IgD-negative memory B cell (primary cell): ENCODE data around the gene CNTLN. TPM values are rescaled to one million over a fixed set of nuclear protein-coding genes. Genes with fewer than 3 reads are reported as not detected.

Experiments used
- H3K27ac Mint-ChIP-seq, 3 donors: one replicate each; pipeline ENCODE4 v1.8.0; 2020 to 2022; ENCODE audit warnings: mild to moderate bottlenecking in 3 of 3, mixed read lengths in 3 of 3, moderate library complexity in 1 of 3
- H3K27me3 Mint-ChIP-seq: one replicate; pipeline ENCODE4 v1.8.0; 2021; ENCODE audit warnings: mixed read lengths
- H3K36me3 Mint-ChIP-seq: one replicate; pipeline ENCODE4 v1.8.0; 2020; ENCODE audit warnings: mild to moderate bottlenecking, mixed read lengths
- H3K4me1 Mint-ChIP-seq, 3 donors: one replicate each; pipeline ENCODE4 v1.8.0; 2020 to 2022; ENCODE audit warnings: mixed read lengths in 3 of 3, mild to moderate bottlenecking in 1 of 3
- H3K4me3 Mint-ChIP-seq, 4 donors: one replicate each; pipeline ENCODE4 v1.8.0; 2020 to 2022; ENCODE audit warnings: mild to moderate bottlenecking in 4 of 4, mixed read lengths in 4 of 4, moderate library complexity in 3 of 4
- H3K9me3 Mint-ChIP-seq, 3 donors: one replicate each; pipeline ENCODE4 v1.8.0; 2020 to 2021; ENCODE audit warnings: mixed read lengths in 3 of 3, mild to moderate bottlenecking in 1 of 3
- polyA plus RNA-seq: library from polyadenylated mRNA; unstranded; fragments of 300-500 nt; fragmentation: Illumina TruSeq; gene quantifications from one replicate; pipeline ENCODE4 v1.2.3, GENCODE V29; 2021

CNTLN gene
- polyA plus RNA-seq, 1 donor from 2014 or later: 0.28 TPM

DNA sequence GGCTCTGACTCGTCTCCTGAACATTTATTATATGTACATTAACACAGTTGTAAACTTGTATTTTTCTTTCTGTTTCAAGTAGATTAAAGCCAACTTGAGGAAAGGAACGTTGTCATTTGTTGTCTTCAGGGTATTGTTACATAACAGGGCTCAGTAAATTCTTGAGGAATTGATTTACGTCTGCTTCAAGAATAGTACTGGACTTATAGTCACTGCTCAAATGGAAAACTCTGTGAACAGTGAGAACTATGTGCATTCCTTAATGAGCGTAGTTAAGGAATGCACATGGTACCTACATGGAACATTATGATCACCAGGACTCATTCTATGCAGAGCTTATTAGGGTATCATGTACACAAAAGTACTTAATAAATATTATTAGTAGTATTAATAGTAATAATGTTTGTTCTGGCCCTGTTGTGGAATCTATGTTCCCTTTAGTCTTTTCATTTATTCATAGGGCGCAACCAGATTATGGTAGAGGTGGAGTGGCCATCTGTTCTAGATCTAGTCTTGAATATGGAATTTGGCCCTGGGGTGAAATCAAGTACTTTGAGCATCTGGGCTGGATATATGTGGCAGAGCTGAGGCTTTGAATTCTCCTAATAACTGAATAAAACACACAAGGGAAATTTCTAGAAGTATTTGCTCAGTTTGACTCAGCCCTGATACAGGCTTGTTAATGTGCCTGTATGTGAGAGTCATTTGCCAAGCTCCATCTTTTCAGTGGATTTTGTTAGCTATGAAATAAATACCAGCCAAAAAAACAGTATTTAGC is 335.4 kb downstream of the CNTLN start:
- no peaks in the 10 kb centered on the region for H3K27me3 Mint-ChIP-seq
- peaks cover 0 to 1% (median 0%) of the 10 kb centered on the region in 3 donors for H3K4me1 Mint-ChIP-seq
- no peak overlapping the region for H3K4me3 Mint-ChIP-seq
- H3K9me3 Mint-ChIP-seq: no peaks in the 10 kb centered on the region
- no peak overlapping the region for H3K27ac Mint-ChIP-seq
- no peaks in the 10 kb centered on the region for H3K36me3 Mint-ChIP-seq

DNA sequence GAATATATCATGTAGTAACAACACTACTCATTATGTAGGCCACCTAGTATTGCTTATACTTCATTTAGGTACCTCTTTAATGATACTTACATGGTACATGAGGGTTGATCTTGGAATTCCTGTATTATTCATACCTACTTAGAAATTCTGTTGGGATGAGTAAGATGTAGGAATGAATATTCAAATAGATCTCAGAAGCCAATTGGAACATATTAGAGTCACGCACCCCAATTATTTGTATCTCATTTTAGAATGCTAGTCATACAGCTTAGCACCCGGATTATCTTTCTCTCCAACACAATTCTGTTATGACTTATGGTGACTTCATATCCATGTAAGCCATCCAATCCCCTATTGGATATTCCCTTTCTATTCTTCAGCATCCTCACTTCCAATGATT is 337.3 kb downstream of the CNTLN start:
- Mint-ChIP-seq H3K27me3 (no peaks in the 10 kb centered on the region), H3K4me3 (no peak overlapping the region), H3K27ac (no peak overlapping the region), H3K9me3 (no peaks in the 10 kb centered on the region), H3K4me1 (peaks cover 0 to 1% (median 0%) of the 10 kb centered on the region in 3 donors), H3K36me3 (no peaks in the 10 kb centered on the region)

DNA sequence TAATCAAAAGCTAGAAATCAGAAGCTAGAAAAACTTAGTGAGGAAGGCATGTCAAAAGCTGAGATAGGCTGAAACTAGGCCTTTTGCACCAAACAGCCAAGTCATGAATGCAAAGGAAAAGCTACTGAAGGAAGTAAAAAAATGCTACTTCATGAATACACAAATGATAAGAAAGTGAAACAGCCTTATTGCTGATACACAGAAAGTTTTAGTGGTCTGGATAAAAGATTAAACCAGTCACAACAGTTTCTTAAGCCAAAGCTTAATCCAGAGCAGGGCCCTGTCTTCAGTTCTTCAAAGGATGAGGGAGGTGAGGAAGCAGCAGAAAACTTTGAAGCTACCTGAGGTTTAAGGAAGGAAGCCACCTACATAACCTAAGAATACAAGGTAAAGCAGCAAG is 341.6 kb downstream of the CNTLN start:
- no peaks in the 10 kb centered on the region for H3K27me3 Mint-ChIP-seq
- no peak overlapping the region for H3K4me3 Mint-ChIP-seq
- H3K36me3 Mint-ChIP-seq: no peaks in the 10 kb centered on the region
- H3K9me3 Mint-ChIP-seq: no peaks in the 10 kb centered on the region
- H3K4me1 Mint-ChIP-seq: no peaks in the 10 kb centered on the region
- no peak overlapping the region for H3K27ac Mint-ChIP-seq

DNA sequence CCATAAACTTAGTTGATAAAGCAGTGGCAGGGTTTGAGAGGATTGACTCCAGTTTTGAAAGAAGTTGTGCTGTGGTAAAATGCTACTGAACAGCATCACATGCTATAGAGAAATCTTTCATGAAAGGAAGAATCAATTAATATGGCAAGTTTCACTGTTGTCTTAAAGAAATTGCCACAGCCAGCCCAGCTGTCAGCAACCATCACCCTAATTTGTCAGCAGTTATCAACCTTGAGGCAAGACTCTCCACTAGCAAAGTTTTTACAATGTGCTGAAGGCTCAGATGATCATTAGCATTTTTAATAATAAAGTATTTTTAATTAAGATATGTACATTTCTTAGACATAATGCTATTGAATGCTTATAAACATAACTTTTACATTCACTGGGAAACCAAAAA is 343.0 kb downstream of the CNTLN start:
- no peaks in the 10 kb centered on the region for H3K27me3 Mint-ChIP-seq
- no peaks in the 10 kb centered on the region for H3K9me3 Mint-ChIP-seq
- H3K27ac Mint-ChIP-seq: no peak overlapping the region
- no peaks in the 10 kb centered on the region for H3K4me1 Mint-ChIP-seq
- no peak overlapping the region for H3K4me3 Mint-ChIP-seq
- no peaks in the 10 kb centered on the region for H3K36me3 Mint-ChIP-seq

DNA sequence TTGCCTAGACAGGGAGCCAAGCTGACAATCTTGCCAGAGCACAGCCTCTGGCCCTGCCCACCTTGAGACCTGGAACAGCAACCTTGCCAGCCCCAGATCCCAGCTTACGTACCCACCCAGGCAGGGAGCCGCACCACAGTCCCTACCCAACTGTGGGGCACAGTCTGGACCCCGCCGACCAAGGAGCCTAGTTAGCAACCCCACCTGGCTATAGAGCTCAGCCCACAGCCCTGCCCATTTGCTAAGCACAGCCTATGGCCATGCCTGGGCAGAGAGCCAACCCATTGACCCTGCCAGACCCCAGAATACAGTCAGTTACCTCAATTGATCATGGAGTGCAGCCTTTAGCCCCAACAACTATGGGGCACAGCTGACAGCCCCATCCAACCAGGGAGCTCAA is 346.1 kb downstream of the CNTLN start:
- Mint-ChIP-seq H3K4me1 (no peaks in the 10 kb centered on the region), H3K9me3 (no peaks in the 10 kb centered on the region), H3K27me3 (no peaks in the 10 kb centered on the region)

DNA sequence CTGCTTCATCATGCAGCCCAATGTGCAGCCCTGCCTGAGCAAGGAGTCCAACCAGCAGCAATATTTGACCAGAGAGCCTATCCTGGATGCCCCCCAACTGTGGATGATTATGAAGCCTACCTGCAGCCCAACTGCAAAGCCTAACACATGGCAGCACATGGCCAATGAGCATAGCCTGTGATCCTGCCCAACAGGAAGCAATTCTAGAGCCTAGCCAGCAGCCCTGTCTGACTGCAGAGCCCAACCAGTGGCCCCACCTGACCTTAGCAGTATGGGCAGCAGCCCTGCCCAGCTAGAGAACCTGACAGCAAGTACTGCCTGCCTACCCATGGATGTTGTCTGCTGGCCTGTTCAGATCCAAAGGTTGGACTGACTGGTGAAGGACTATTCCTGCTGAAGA is 346.7 kb downstream of the CNTLN start:
- Mint-ChIP-seq H3K4me3 (no peak overlapping the region), H3K4me1 (no peaks in the 10 kb centered on the region), H3K27ac (no peak overlapping the region), H3K36me3 (no peaks in the 10 kb centered on the region), H3K27me3 (no peaks in the 10 kb centered on the region), H3K9me3 (no peaks in the 10 kb centered on the region)

More for the DNA sequence above, 346.1 kb downstream of the CNTLN start:
- H3K36me3 Mint-ChIP-seq: no peaks in the 10 kb centered on the region
- H3K4me3 Mint-ChIP-seq: no peak overlapping the region
- no peak overlapping the region for H3K27ac Mint-ChIP-seq

DNA sequence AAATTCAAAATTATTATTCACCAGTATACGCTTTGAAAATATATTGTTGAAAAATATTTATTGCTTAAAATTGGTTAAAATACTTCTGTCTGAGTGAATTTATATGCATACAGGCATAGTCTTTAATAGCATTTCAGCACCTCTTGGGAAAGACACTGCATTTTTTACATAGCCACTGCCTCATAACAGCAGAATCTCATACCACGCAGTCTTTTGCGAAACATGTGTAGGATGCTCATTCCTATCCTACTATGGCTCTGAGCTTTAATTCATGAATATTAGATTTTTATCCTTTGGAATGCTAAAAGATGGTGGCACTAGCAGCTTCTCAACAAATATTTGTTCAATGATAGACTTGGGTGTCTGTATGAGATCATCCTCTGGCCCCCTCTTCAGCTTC is 350.1 kb downstream of the CNTLN start:
- Mint-ChIP-seq H3K27me3 (no peaks in the 10 kb centered on the region), H3K9me3 (no peaks in the 10 kb centered on the region), H3K4me3 (no peak overlapping the region), H3K4me1 (no peaks in the 10 kb centered on the region), H3K27ac (no peak overlapping the region), H3K36me3 (no peaks in the 10 kb centered on the region)

DNA sequence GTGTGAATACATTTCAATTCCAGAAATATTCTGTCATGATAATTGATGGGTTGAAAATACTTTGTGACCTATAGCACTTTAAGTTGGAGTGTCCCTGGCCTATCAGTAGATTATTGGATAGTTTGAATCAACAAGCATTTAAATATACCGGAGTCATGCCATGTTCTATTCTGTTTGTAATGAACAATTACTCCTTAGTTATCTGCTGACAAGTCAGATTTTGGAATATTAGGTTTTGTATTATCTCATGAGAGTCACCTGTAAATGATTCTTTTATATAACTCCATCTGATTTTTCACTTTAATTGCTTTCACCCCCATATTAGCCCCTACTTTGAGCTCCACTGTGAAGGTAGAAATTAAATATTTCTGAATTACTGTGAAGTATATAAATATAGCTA is 351.6 kb downstream of the CNTLN start:
- Mint-ChIP-seq H3K27me3 (no peaks in the 10 kb centered on the region), H3K9me3 (no peaks in the 10 kb centered on the region), H3K4me1 (no peaks in the 10 kb centered on the region), H3K36me3 (no peaks in the 10 kb centered on the region), H3K4me3 (no peak overlapping the region), H3K27ac (no peak overlapping the region)

DNA sequence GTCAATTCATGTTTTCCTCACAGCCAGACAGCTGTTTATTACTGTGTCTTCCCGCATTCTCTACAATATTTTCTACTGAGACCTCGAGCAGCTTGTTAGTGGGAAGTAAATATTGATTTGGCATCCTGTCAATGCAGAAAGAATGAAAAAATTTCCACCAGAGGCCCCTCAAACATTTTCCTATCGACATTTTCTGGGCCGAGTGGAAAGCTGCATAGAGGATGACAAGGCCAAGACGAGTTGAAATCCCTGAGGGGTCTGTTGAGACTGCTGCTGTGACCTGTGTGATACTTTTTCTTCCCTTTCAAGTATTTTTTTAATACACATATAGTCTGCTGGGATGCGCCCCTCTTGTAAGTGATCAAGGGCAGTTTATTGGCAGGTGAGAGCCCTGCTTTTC is 352.6 kb downstream of the CNTLN start:
- Mint-ChIP-seq H3K9me3 (no peaks in the 10 kb centered on the region), H3K4me3 (no peak overlapping the region), H3K27ac (no peak overlapping the region), H3K4me1 (no peaks in the 10 kb centered on the region), H3K36me3 (no peaks in the 10 kb centered on the region), H3K27me3 (no peaks in the 10 kb centered on the region)

DNA sequence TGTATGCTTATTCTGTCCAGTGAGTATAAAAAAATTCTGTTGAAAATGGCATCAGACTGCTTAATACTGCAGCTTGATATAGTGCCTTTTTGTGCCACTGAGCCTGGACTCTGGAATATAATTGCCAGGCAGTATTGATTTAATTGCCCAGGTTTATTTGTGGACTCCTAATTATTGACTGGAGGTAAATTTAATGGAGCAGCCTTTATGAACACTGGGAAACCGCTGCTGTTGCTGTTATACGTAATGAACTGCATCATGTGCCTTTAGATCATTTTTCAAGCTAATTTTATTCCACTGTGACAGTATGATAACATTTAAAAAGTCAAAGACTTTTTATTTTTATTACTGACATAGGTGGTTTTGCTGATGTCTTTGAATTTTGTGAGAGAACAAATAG is 353.8 kb downstream of the CNTLN start:
- H3K4me1 Mint-ChIP-seq: no peaks in the 10 kb centered on the region
- no peaks in the 10 kb centered on the region for H3K9me3 Mint-ChIP-seq
- no peaks in the 10 kb centered on the region for H3K27me3 Mint-ChIP-seq
- no peak overlapping the region for H3K4me3 Mint-ChIP-seq
- H3K36me3 Mint-ChIP-seq: no peaks in the 10 kb centered on the region
- H3K27ac Mint-ChIP-seq: no peak overlapping the region

DNA sequence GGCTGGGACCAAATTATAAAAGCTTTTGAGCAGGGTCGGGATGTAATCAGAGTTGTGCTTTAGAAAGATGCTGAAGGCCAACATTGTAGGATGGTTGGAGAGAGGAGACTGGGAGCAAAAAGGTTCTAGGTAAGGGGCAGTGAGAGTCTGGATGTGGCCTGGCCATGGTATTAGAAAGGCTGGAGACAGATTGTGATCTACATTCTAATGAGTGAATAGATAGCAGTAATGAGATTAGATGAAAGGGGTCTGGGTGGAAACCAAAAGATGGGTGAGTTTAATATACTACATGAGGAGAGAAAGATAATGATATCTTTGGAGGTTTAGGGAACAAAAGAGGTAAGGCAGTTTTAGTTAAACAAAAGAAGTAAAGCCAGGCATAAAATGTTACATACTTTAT is 355.3 kb downstream of the CNTLN start:
- H3K27ac Mint-ChIP-seq: no peak overlapping the region
- no peaks in the 10 kb centered on the region for H3K4me1 Mint-ChIP-seq
- H3K36me3 Mint-ChIP-seq: no peaks in the 10 kb centered on the region
- H3K4me3 Mint-ChIP-seq: no peak overlapping the region
- H3K9me3 Mint-ChIP-seq: no peaks in the 10 kb centered on the region
- H3K27me3 Mint-ChIP-seq: no peaks in the 10 kb centered on the region

DNA sequence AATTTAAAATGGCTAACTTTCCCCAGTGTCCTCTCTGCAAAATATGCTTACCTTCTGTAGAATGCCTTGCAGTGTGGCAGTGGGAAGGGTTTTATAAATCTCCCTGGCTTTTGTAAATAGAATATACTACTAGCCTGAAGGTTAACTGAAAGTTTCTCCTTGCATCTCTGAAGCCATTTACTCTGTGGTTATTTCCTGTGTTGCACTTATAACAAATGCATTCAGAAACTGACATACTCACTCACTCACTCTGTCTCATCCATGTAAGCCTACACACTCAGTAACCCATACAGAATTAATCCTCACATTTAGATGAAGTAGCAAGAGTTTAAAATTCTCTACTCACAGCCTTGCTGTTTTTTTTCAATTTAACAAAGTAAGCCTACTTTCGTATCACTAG is 356.9 kb downstream of the CNTLN start:
- no peak overlapping the region for H3K27ac Mint-ChIP-seq
- H3K4me3 Mint-ChIP-seq: no peak overlapping the region
- H3K36me3 Mint-ChIP-seq: no peaks in the 10 kb centered on the region
- no peaks in the 10 kb centered on the region for H3K27me3 Mint-ChIP-seq
- H3K9me3 Mint-ChIP-seq: peaks cover 0 to 2% (median 0%) of the 10 kb centered on the region in 3 donors
- H3K4me1 Mint-ChIP-seq: no peaks in the 10 kb centered on the region

DNA sequence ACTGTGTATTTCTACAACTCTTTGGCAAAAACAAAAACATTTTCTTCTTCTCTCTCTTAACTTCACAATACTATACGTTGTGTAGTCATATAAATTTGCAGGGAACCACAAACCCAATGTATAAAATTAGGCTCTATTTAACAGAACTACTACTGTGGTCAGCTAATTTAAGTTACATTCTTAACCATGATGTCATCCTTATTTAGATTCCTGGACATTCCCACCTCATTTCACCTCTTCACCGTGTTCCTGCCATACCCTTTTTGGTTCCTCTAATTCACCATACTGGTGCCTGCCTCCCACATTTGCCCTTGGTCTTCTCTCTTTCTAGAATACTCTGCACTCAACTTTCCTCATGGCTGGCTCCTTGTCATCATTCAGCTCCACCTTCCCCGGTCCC is 368.4 kb downstream of the CNTLN start:
- no peak overlapping the region for H3K4me3 Mint-ChIP-seq
- no peaks in the 10 kb centered on the region for H3K27me3 Mint-ChIP-seq
- H3K36me3 Mint-ChIP-seq: no peaks in the 10 kb centered on the region
- peaks cover 3 to 5% (median 3%) of the 10 kb centered on the region in 3 donors for H3K9me3 Mint-ChIP-seq
- no peaks in the 10 kb centered on the region for H3K4me1 Mint-ChIP-seq
- no peak overlapping the region for H3K27ac Mint-ChIP-seq

DNA sequence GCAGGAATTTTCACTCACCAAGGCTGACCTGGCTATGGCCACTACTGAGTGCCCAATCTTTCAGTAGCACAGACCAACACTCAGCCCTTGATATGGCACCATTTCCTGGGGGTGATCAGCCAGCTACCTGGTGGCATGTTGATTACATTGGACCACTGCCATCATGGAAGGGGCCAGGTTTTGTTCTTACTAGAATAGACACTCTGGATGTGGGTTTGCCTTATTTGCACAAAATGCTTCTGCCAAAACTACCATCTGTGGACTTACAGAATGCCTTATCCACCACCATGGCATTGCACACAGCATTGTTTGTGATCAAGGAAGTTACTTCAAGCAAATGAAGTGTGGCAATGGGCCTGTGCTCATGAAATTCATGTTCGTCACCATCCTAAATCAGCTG is 374.3 kb downstream of the CNTLN start:
- Mint-ChIP-seq H3K9me3 (peaks cover 5% of the 10 kb centered on the region in 3 donors), H3K36me3 (no peaks in the 10 kb centered on the region), H3K27me3 (no peaks in the 10 kb centered on the region), H3K4me1 (no peaks in the 10 kb centered on the region), H3K4me3 (no peak overlapping the region), H3K27ac (no peak overlapping the region)

DNA sequence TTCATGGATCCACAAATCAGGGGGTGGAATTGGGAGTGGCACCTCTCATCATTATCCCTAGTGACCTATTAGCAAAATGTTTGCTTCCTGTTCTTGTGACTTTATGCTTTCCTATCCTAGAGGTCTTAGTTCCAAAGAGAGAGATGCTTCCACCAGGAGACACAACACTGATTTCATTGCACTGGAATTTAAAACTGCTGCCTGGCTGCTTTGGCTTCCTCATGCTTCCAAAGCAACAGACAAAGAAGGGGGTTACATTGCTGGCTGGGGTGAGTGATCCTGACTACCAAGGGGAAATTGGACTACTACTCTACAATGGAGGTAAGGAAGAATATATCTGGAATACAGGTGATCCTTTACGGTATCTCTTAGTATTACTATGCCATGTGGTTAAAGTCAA is 374.9 kb downstream of the CNTLN start:
- Mint-ChIP-seq H3K27me3 (no peaks in the 10 kb centered on the region), H3K4me1 (no peaks in the 10 kb centered on the region), H3K36me3 (no peaks in the 10 kb centered on the region), H3K9me3 (peaks cover 5% of the 10 kb centered on the region in 3 donors), H3K27ac (no peak overlapping the region), H3K4me3 (no peak overlapping the region)

DNA sequence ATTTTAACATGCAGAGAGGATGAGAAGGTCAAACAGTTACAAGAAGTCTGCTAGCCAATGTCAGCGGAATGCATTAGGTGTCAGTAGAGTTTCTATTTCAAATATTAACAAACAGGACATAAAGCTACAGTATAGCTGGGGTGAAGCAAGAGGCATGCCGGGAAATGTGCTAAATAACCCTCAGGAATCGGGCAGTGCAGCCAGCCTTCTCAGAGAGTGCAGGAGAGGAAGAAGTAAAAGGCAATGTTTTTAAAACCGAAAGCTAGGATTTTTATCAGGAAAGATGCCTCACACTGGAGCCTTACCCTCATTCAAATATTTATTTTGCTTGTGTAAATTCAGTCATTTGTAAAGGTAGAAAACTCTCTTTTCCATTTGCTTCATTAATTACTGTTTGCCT is 384.9 kb downstream of the CNTLN start:
- Mint-ChIP-seq H3K9me3 (peaks cover 0 to 8% (median 5%) of the 10 kb centered on the region in 3 donors), H3K27me3 (no peaks in the 10 kb centered on the region), H3K4me1 (peaks cover 0 to 1% (median 0%) of the 10 kb centered on the region in 3 donors), H3K36me3 (no peaks in the 10 kb centered on the region), H3K27ac (no peak overlapping the region), H3K4me3 (no peak overlapping the region)
